Measurements from ENCODE around the gene FAM156A. TPM values are rescaled to one million over a fixed set of nuclear protein-coding genes. Genes with fewer than 3 reads are reported as not detected.

Gene FAM156A
- total RNA-seq, 1 experiment from 2014 or later = 16.2 TPM

DNA sequence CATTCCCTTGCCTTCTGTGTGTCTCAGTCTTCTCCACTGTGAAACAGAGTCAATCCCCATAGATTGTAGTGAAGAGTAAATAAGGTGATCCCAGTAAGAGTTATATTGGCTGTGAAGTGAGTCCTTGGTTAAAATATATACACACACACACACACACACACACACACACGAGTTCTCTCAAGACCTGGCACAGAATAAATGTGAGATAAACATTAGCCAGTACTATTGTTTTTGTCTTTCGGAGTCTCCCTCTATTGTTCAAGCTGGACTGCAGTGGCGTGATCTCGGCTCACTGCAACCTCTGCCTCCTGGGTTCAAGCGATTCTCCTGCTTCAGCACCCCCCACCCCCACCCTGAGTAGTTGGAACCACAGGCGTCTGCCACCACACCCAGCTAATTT is 44.8 kb upstream of the FAM156A start (continued):
- TF ChIP-seq EGR1 (IDR thresholded peaks at IDR 0.05; ENCODE audit: low read depth) = no peak

DNA sequence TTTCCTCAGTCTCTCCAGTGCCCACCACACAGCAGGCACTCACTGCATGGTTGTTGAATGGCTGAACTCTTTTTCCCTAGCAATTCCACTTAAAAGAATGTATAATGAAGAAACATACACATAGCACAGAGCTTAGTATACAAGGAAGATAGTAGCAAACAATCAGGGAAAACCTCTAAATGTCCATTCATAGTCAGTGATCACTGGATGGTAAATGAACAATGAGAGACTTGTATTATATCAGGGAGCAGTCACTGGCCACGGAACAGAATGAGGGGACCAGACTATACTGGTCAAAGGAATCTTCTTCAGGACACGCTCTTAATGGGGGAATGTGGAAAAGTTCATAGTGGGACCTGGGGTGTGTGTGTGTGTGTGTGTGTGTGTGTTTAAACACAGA is 43.6 kb upstream of the FAM156A start:
- POLR2A ChIA-PET = no interaction called here
- H3K27me3 ChIP-seq (ENCODE audit: insufficient read depth, low read length) = no peaks in the 10 kb centered on the region
- H3K4me2 ChIP-seq (ENCODE audit: low read length) = no peak overlapping the region
- no peak for DNase-seq (ENCODE audit: low read depth, low spot score)
- RAD21 ChIA-PET (ENCODE audit: low non-redundant PET in 1 of 2, low total read pairs in 2 of 2, uncharacterized antibody in 2 of 2, unreplicated experiment in 2 of 2) = no interaction called here
- H3K9me2 ChIP-seq (ENCODE audit: insufficient read depth) = no peaks in the 10 kb centered on the region
- H3K79me2 ChIP-seq (ENCODE audit: insufficient read depth, low read length) = no peaks in the 10 kb centered on the region
- TF ChIP-seq EGR1 (IDR thresholded peaks at IDR 0.05; ENCODE audit: low read depth) = no peak
- TF ChIP-seq SIN3A (IDR thresholded peaks at IDR 0.05; ENCODE audit: low read depth) = no peak
- no peak for TF ChIP-seq ZFX (IDR thresholded peaks at IDR 0.05)
- TF ChIP-seq, protein P1, sequence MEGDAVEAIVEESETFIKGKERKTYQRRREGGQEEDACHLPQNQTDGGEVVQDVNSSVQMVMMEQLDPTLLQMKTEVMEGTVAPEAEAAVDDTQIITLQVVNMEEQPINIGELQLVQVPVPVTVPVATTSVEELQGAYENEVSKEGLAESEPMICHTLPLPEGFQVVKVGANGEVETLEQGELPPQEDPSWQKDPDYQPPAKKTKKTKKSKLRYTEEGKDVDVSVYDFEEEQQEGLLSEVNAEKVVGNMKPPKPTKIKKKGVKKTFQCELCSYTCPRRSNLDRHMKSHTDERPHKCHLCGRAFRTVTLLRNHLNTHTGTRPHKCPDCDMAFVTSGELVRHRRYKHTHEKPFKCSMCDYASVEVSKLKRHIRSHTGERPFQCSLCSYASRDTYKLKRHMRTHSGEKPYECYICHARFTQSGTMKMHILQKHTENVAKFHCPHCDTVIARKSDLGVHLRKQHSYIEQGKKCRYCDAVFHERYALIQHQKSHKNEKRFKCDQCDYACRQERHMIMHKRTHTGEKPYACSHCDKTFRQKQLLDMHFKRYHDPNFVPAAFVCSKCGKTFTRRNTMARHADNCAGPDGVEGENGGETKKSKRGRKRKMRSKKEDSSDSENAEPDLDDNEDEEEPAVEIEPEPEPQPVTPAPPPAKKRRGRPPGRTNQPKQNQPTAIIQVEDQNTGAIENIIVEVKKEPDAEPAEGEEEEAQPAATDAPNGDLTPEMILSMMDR (IDR thresholded peaks at IDR 0.05 in 2 of 3, conservative IDR thresholded peaks at IDR 0.05 in 1 of 3; ENCODE audit: borderline replicate concordance in 1 of 3, insufficient read depth in 1 of 3, low read depth in 2 of 3, low read length in 2 of 3) = no peak
- no peak for TF ChIP-seq YY1 (IDR thresholded peaks at IDR 0.05; ENCODE audit: extremely low read depth, insufficient replicate concordance, low read depth, low read length)
- TF ChIP-seq FOSL1 (IDR thresholded peaks at IDR 0.05; ENCODE audit: low read depth) = no peak
- TF ChIP-seq SP1 (IDR thresholded peaks at IDR 0.05; ENCODE audit: low read depth) = no peak
- no peak for TF ChIP-seq EZH2phosphoT487 (IDR thresholded peaks at IDR 0.05; ENCODE audit: borderline replicate concordance)
- TF ChIP-seq, protein P2, sequence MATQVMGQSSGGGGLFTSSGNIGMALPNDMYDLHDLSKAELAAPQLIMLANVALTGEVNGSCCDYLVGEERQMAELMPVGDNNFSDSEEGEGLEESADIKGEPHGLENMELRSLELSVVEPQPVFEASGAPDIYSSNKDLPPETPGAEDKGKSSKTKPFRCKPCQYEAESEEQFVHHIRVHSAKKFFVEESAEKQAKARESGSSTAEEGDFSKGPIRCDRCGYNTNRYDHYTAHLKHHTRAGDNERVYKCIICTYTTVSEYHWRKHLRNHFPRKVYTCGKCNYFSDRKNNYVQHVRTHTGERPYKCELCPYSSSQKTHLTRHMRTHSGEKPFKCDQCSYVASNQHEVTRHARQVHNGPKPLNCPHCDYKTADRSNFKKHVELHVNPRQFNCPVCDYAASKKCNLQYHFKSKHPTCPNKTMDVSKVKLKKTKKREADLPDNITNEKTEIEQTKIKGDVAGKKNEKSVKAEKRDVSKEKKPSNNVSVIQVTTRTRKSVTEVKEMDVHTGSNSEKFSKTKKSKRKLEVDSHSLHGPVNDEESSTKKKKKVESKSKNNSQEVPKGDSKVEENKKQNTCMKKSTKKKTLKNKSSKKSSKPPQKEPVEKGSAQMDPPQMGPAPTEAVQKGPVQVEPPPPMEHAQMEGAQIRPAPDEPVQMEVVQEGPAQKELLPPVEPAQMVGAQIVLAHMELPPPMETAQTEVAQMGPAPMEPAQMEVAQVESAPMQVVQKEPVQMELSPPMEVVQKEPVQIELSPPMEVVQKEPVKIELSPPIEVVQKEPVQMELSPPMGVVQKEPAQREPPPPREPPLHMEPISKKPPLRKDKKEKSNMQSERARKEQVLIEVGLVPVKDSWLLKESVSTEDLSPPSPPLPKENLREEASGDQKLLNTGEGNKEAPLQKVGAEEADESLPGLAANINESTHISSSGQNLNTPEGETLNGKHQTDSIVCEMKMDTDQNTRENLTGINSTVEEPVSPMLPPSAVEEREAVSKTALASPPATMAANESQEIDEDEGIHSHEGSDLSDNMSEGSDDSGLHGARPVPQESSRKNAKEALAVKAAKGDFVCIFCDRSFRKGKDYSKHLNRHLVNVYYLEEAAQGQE (IDR thresholded peaks at IDR 0.05; ENCODE audit: low read depth) = no peak
- no peak for TF ChIP-seq ZNF274 (IDR thresholded peaks at IDR 0.05; ENCODE audit: low read depth, low read length)
- no peak for TF ChIP-seq POLR2AphosphoS5 (IDR thresholded peaks at IDR 0.05; ENCODE audit: low read depth, low read length)
- TF ChIP-seq JUND (IDR thresholded peaks at IDR 0.05) = no peak
- no peak for TF ChIP-seq SRF (IDR thresholded peaks at IDR 0.05; ENCODE audit: low read depth)
- TF ChIP-seq RAD21 (IDR thresholded peaks at IDR 0.05; ENCODE audit: low read depth) = no peak
- H3K9me3 ChIP-seq (ENCODE audit: control insufficient read depth in 1 of 2, insufficient read depth in 1 of 2, low read depth in 1 of 2, low read length in 2 of 2) = no peaks in the 10 kb centered on the region
- H3K9ac ChIP-seq (ENCODE audit: low read length) = no peak overlapping the region
- no TSS peak for BruUV-seq (replicated peaks)
- no peaks in the 10 kb centered on the region for H3K4me1 ChIP-seq (ENCODE audit: control insufficient read depth in 1 of 2, insufficient read depth in 2 of 2, low read length in 2 of 2)
- H3K27ac ChIP-seq (ENCODE audit: low read depth, low read length) = no peak overlapping the region
- no peak overlapping the region for H2AFZ ChIP-seq (ENCODE audit: low read depth, low read length, poor library complexity, severe bottlenecking)
- H3K4me3 ChIP-seq (replicated peaks in 1 of 2; ENCODE audit: low read depth in 1 of 2, low read length in 2 of 2) = no peak overlapping the region
- no peaks in the 10 kb centered on the region for H4K20me1 ChIP-seq (ENCODE audit: insufficient read depth)
- no peaks in the 10 kb centered on the region for H3K36me3 ChIP-seq (ENCODE audit: control insufficient read depth in 1 of 2, insufficient read depth in 2 of 2, low read length in 2 of 2)
- CTCF ChIA-PET = no interaction called here
- no peak for ATAC-seq
- intact Hi-C loops (cut with micrococcal nuclease) = no loop called here

Measured in HCT116 (cell line).